Osteocyte (in vitro differentiated cells): ENCODE measurements around the gene TBX21. TPM values are rescaled to one million over a fixed set of nuclear protein-coding genes. Genes with fewer than 3 reads are reported as not detected.

Experiments
- DNase-seq: peaks from one replicate; pipeline ENCODE4 v3.0.0; 2021; ENCODE audit warnings: mixed read lengths; ENCODE audit not compliant: unreplicated experiment; ENCODE audit errors: extremely low spot score
- H3K27ac Mint-ChIP-seq: one replicate; pipeline ENCODE4 v1.8.0; 2021; ENCODE audit warnings: mild to moderate bottlenecking, mixed read lengths; ENCODE audit not compliant: unreplicated experiment
- H3K27me3 Mint-ChIP-seq: one replicate; pipeline ENCODE4 v1.8.0; 2021; ENCODE audit warnings: mixed read lengths; ENCODE audit not compliant: unreplicated experiment
- H3K36me3 Mint-ChIP-seq: one replicate; pipeline ENCODE4 v1.8.0; 2021; ENCODE audit warnings: mixed read lengths; ENCODE audit not compliant: unreplicated experiment
- H3K4me1 Mint-ChIP-seq: one replicate; pipeline ENCODE4 v1.8.0; 2021; ENCODE audit warnings: mixed read lengths; ENCODE audit not compliant: unreplicated experiment
- H3K4me3 Mint-ChIP-seq: one replicate; pipeline ENCODE4 v1.8.0; 2021; ENCODE audit warnings: mild to moderate bottlenecking, moderate library complexity, mixed read lengths; ENCODE audit not compliant: unreplicated experiment
- H3K9me3 Mint-ChIP-seq: one replicate; pipeline ENCODE4 v1.8.0; 2021; ENCODE audit warnings: mixed read lengths; ENCODE audit not compliant: unreplicated experiment
- total RNA-seq: library from RNA; stranded (reverse); gene quantifications from 2 replicates; pipeline ENCODE4 v1.2.1, GENCODE V29; 2021
- TF ChIP-seq, protein P1 (sequence below): fragments of 200-600 bp; sonication (generic); IDR thresholded peaks from 2 replicates; pipeline ENCODE4 v1.5.0; 2021; ENCODE audit warnings: antibody characterized with exemption, mild to moderate bottlenecking, moderate library complexity

The TBX21 gene
- total RNA-seq, 1 donor from 2014 or later = not detected

GRCh38 chr17:47792457-47792856 is 59.4 kb downstream of the TBX21 start:
- peaks cover 11% of the 10 kb centered on the region for H3K4me1 Mint-ChIP-seq
- H3K9me3 Mint-ChIP-seq = no peaks in the 10 kb centered on the region
- no peak overlapping the region for H3K27ac Mint-ChIP-seq
- DNase-seq = no peak
- peaks cover 70% of the 10 kb centered on the region for H3K27me3 Mint-ChIP-seq
- no peak overlapping the region for H3K4me3 Mint-ChIP-seq
- TF ChIP-seq, protein P1, sequence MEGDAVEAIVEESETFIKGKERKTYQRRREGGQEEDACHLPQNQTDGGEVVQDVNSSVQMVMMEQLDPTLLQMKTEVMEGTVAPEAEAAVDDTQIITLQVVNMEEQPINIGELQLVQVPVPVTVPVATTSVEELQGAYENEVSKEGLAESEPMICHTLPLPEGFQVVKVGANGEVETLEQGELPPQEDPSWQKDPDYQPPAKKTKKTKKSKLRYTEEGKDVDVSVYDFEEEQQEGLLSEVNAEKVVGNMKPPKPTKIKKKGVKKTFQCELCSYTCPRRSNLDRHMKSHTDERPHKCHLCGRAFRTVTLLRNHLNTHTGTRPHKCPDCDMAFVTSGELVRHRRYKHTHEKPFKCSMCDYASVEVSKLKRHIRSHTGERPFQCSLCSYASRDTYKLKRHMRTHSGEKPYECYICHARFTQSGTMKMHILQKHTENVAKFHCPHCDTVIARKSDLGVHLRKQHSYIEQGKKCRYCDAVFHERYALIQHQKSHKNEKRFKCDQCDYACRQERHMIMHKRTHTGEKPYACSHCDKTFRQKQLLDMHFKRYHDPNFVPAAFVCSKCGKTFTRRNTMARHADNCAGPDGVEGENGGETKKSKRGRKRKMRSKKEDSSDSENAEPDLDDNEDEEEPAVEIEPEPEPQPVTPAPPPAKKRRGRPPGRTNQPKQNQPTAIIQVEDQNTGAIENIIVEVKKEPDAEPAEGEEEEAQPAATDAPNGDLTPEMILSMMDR = no peak
- H3K36me3 Mint-ChIP-seq = no peaks in the 10 kb centered on the region

GRCh38 chr17:47792979-47793378 is 59.9 kb downstream of the TBX21 start:
- H3K27ac Mint-ChIP-seq = no peak overlapping the region
- H3K36me3 Mint-ChIP-seq = no peaks in the 10 kb centered on the region
- TF ChIP-seq, protein P1 = no peak
- no peaks in the 10 kb centered on the region for H3K9me3 Mint-ChIP-seq
- H3K4me1 Mint-ChIP-seq = peaks cover 11% of the 10 kb centered on the region
- no peak overlapping the region for H3K4me3 Mint-ChIP-seq
- peaks cover 73% of the 10 kb centered on the region for H3K27me3 Mint-ChIP-seq
- no peak for DNase-seq

Other genes with a start within 250 kb of the TBX21 start
- 130 and 139 TPM in 2 replicates for gene NPEPPS, start 202.1 kb upstream of the TBX21 start, total RNA-seq
- gene KPNB1, start 83.3 kb upstream of the TBX21 start, total RNA-seq = 301 and 304 TPM in 2 replicates
- 16.5 and 17.4 TPM in 2 replicates for gene TBKBP1, start 39.1 kb upstream of the TBX21 start, total RNA-seq
- 16.8 and 18.0 TPM in 2 replicates for gene OSBPL7, start 88.6 kb downstream of the TBX21 start, total RNA-seq
- 41.0 and 41.8 TPM in 2 replicates for gene MRPL10, start 98.3 kb downstream of the TBX21 start, total RNA-seq
- 0.54 and 0.84 TPM in 2 replicates for gene LRRC46, start 98.4 kb downstream of the TBX21 start, total RNA-seq
- 25.4 and 25.6 TPM in 2 replicates for gene SCRN2, start 108.0 kb downstream of the TBX21 start, total RNA-seq
- gene SP6, start 117.9 kb downstream of the TBX21 start, total RNA-seq = 0.16 TPM in 1 of 2 replicates, not detected in the other
- gene SP2, start 163.0 kb downstream of the TBX21 start, total RNA-seq = 19.9 and 20.7 TPM in 2 replicates
- 9.0 and 9.2 TPM in 2 replicates for gene PNPO, start 208.3 kb downstream of the TBX21 start, total RNA-seq
- gene PRR15L, start 224.6 kb downstream of the TBX21 start, total RNA-seq = not detected in 2 replicates
- 136 and 148 TPM in 2 replicates for gene CDK5RAP3, start 237.9 kb downstream of the TBX21 start, total RNA-seq